BJ (cell line): ENCODE measurements around the gene TINCR. TPM values are rescaled to one million over a fixed set of nuclear protein-coding genes. Genes with fewer than 3 reads are reported as not detected.

Source experiments
- CTCF ChIA-PET: fragments of 350-600 bp; formaldehyde crosslinking; extraction: SDS; loops from one replicate; lab custom pipeline; 2021; ENCODE audit warnings: antibody characterized with exemption, inconsistent platforms; lab: Yijun Ruan, JAX
- POLR2A ChIA-PET: fragments of 300-600 bp; sonication (Branson Sonifier 250); formaldehyde crosslinking; extraction: SDS; loops from one replicate; lab custom pipeline; 2021; ENCODE audit warnings: antibody characterized with exemption; lab: Charles Lee
- DNase-seq: peaks from one replicate; pipeline ENCODE4 v3.0.0-alpha.2; 2011; ENCODE audit warnings: low read depth
- H3K27me3 ChIP-seq: 2 replicates; pipeline ENCODE4 v1.6.0; 2011; ENCODE audit warnings: low read length; ENCODE audit not compliant: control insufficient read depth, insufficient read depth
- H3K36me3 ChIP-seq: 2 replicates; pipeline ENCODE4 v1.5.1; 2011; ENCODE audit warnings: low read length; ENCODE audit not compliant: control insufficient read depth, insufficient read depth
- H3K4me3 ChIP-seq: 2 replicates; pipeline ENCODE4 v1.5.1; 2011; ENCODE audit warnings: low read depth, mild to moderate bottlenecking, control low read depth, low read length
- polyA plus RNA-seq: library from polyadenylated mRNA; depleted of rRNA; stranded (reverse); fragments of >200 nt; gene quantifications from 2 replicates; pipeline ENCODE4 v1.2.3, GENCODE V29; 2011
- TF ChIP-seq, protein P1 (sequence below): IDR thresholded peaks from 2 replicates; pipeline ENCODE4 v1.5.1; 2011; ENCODE audit warnings: low read depth, mild to moderate bottlenecking, control low read depth, inconsistent platforms, low read length, moderate library complexity; ENCODE audit not compliant: insufficient read depth

The TINCR gene
- polyA plus RNA-seq, 1 experiment = 0.23 TPM

DNA sequence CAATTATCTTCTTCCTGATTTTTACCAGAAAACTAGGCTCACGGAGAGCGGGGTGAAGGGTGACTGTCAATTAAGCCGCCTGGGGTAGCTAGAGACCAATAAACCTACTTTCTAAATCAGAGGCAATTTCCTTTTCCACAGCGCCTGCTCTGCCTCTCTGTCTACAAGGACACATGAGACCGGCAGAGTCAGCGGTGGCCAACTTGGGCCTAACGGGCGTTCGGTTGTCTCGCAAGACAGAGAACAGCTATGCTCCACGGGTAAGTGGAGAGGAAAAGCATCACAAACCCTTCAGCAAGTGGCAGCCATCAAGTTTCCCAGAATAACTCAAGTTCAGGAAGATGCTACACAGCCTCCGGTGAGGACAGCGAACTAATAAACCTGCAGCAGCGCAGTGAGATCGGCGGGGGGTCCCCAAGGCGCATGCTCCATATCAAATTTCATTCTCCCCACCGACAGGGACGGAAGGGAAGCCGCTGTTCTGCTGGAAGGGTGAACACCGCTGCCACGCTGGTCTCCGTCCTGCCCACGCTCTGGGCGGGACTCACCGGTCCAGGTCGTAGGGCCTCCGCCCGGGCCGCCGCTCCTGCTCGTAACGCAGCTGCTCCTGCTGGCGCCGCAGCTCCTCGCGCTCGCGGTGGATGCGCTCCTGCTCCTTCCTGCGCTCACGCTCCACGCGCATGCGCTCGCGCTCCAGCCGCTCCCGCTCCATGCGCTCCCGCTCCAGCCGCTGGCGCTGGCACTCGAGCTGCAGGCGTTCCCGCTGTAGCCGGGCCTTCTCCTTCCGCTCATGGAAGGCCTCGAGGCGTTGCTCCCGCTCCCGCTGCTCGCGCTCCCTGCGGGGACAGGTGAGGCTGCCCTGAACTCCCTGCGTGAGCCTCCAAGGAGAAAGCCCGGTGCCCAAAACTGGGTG, 25.8 kb upstream of the TINCR start:
- Histone ChIP-seq H3K4me3 (no peak overlapping the region), H3K36me3 (peaks cover 63% of the 10 kb centered on the region), H3K27me3 (no peaks in the 10 kb centered on the region)
- ChIA-PET CTCF (interaction anchor here (1.0 to 1.7 kb wide), 4 partner anchors 9 to 30 kb away, joined by 3 to 7 read pairs (median 4); no protein-coding TSS in a partner anchor), POLR2A (no interaction called here)
- TF ChIP-seq, protein P1, sequence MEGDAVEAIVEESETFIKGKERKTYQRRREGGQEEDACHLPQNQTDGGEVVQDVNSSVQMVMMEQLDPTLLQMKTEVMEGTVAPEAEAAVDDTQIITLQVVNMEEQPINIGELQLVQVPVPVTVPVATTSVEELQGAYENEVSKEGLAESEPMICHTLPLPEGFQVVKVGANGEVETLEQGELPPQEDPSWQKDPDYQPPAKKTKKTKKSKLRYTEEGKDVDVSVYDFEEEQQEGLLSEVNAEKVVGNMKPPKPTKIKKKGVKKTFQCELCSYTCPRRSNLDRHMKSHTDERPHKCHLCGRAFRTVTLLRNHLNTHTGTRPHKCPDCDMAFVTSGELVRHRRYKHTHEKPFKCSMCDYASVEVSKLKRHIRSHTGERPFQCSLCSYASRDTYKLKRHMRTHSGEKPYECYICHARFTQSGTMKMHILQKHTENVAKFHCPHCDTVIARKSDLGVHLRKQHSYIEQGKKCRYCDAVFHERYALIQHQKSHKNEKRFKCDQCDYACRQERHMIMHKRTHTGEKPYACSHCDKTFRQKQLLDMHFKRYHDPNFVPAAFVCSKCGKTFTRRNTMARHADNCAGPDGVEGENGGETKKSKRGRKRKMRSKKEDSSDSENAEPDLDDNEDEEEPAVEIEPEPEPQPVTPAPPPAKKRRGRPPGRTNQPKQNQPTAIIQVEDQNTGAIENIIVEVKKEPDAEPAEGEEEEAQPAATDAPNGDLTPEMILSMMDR = no peak
- no peak for DNase-seq

DNA sequence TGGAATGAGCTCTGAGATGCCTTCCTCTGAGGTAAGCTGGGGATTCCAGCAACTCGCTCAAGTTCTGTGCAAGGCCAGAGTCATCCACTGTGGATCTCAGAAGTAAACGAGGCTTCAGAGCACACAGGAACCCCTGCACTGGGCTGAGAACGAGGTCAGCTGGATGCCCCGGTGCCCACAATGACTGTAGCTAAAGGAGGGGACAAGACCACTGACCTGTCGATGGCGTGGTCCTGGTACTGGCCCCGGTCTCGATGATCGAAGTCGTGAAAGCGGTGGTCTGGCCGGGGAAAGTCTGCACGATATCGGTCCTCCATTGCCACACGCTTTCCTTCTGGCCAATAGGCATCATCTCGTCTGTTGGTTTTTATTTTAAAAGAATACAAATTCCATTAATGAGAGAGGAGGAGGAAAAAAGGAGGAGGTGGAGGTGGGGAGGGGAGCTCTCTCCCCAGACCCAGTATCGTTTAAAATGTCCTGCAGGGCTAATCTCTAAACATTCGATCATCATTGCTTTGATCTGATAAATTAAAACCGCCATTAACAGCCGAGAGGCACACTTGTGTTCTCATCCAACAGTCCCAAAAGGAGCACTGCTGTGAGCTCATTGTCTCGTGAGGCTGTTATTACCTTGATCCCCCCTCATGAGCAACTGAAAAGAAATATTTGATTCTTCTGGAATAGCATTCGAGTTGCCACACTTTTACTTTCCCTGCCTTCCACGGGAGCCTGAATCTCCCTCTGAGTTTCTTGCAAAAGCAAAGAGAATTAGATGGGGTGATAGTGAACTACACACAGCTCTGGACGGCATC, 25.0 kb upstream of the TINCR start:
- POLR2A ChIA-PET = no interaction called here
- TF ChIP-seq, protein P1 = no peak
- no peak overlapping the region for H3K4me3 ChIP-seq
- CTCF ChIA-PET = interaction anchor here (1.0 to 1.7 kb wide), 4 partner anchors 9 to 29 kb away, joined by 3 to 7 read pairs (median 4); no protein-coding TSS in a partner anchor
- H3K36me3 ChIP-seq = peaks cover 65% of the 10 kb centered on the region
- DNase-seq = no peak
- H3K27me3 ChIP-seq = no peaks in the 10 kb centered on the region

DNA sequence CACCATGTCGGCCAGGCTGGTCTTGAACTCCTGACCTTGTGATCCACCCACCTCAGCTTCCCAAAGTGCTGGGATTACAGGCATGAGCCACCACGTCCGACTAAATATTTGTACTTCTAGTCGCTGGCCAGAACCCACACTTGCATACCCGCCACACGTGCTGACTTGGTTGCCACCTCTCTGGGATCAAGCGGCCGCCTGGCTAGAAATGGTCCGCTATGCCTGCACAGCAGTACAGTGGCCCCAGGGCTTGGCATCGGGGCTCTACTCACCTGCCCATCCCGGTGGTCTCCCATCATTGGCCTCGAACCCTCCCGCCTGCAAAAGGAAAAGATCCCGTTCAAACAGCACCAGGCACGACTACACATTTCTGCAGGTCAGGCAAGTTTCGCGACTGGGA, 23.7 kb upstream of the TINCR start:
- no peak overlapping the region for H3K4me3 ChIP-seq
- ChIA-PET POLR2A (no interaction called here), CTCF (no interaction called here)
- no peaks in the 10 kb centered on the region for H3K27me3 ChIP-seq
- no peak for DNase-seq
- H3K36me3 ChIP-seq = peaks cover 61% of the 10 kb centered on the region
- TF ChIP-seq, protein P1 = no peak

DNA sequence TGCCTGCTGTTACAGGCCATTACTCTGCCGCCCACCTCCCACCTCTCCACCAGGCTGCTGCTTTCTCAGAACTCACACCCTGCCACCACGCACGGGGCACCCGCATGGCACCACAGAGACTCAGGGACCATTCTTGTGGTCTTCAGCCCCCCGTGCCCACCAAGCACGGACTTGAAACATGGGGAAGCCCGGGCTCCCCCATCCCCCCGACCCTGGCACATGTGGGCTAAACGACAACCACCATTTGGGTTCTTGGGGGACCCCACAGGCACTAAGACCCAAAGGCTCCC, 23.1 kb upstream of the TINCR start:
- no peak for DNase-seq
- ChIA-PET POLR2A (no interaction called here), CTCF (no interaction called here)
- TF ChIP-seq, protein P1 = no peak
- Histone ChIP-seq H3K4me3 (no peak overlapping the region), H3K27me3 (no peaks in the 10 kb centered on the region), H3K36me3 (peaks cover 55% of the 10 kb centered on the region)
